Astrocyte (in vitro differentiated cells and primary cell): Measurements from ENCODE around the gene GNAT1.

Experiments
- EZH2 ChIP-seq: IDR thresholded peaks from 2 replicates; pipeline ENCODE4 v1.6.1; 2012; ENCODE audit warnings: mild to moderate bottlenecking, low read length, inconsistent platforms; ENCODE audit not compliant: insufficient read depth
- TF ChIP-seq, protein P1 (sequence below): IDR thresholded peaks from 2 replicates; pipeline ENCODE4 v1.5.1; 2011; ENCODE audit warnings: low read depth, mild to moderate bottlenecking, inconsistent platforms, low read length, moderate library complexity; ENCODE audit not compliant: insufficient read depth

DNA sequence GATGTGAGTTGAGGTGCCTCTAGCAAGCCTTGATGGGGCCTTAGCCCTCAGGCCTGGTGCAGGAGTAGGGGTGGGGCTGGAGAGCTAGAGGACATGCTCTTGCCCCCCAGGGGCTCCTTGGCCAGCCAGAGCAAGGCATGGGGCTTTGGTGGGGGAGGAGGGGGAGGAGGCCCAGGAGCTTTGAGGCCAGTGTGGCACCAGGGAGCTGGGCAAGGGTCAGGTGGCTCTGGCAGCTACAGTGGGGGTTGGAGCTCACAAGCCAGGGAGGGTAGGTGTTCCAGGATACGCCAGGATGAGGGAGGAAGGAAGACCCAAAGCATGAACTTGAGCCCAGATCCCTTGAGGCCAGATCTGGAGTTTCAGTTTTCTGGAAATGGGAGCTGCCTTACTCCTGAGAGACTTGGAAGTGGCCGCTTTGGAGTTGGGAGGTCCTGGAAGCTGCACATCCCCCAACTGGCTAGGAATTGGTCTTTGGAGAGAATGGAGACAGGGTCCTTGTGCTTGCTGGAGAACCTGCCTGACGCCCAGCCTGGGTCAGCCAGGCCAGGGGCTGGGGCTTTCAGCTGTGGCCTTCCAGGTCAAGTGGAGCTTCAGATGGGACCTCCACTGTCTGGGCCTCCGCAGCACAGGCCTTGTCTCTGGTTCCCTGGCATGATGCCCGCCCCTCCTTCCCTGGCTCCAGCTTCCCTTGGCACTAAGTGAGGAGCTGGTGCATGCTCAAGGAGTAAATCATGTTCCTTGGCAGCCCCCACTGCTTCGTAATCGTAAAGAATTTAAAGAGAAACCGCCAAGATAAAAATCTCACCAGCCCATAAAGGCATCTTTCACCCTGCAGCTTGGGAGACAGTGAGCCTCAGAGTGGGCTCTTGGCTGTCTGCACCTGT, 27.6 kb upstream of the GNAT1 start:
- TF ChIP-seq, protein P1, sequence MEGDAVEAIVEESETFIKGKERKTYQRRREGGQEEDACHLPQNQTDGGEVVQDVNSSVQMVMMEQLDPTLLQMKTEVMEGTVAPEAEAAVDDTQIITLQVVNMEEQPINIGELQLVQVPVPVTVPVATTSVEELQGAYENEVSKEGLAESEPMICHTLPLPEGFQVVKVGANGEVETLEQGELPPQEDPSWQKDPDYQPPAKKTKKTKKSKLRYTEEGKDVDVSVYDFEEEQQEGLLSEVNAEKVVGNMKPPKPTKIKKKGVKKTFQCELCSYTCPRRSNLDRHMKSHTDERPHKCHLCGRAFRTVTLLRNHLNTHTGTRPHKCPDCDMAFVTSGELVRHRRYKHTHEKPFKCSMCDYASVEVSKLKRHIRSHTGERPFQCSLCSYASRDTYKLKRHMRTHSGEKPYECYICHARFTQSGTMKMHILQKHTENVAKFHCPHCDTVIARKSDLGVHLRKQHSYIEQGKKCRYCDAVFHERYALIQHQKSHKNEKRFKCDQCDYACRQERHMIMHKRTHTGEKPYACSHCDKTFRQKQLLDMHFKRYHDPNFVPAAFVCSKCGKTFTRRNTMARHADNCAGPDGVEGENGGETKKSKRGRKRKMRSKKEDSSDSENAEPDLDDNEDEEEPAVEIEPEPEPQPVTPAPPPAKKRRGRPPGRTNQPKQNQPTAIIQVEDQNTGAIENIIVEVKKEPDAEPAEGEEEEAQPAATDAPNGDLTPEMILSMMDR = no peak
- no peak for TF ChIP-seq EZH2
